Measurements from ENCODE around the gene TMA7.

TMA7 gene

GRCh38 chr3:48409291-48410201 lies 30.5 kb upstream of the TMA7 start:
- no peak for DNase-seq

DNA sequence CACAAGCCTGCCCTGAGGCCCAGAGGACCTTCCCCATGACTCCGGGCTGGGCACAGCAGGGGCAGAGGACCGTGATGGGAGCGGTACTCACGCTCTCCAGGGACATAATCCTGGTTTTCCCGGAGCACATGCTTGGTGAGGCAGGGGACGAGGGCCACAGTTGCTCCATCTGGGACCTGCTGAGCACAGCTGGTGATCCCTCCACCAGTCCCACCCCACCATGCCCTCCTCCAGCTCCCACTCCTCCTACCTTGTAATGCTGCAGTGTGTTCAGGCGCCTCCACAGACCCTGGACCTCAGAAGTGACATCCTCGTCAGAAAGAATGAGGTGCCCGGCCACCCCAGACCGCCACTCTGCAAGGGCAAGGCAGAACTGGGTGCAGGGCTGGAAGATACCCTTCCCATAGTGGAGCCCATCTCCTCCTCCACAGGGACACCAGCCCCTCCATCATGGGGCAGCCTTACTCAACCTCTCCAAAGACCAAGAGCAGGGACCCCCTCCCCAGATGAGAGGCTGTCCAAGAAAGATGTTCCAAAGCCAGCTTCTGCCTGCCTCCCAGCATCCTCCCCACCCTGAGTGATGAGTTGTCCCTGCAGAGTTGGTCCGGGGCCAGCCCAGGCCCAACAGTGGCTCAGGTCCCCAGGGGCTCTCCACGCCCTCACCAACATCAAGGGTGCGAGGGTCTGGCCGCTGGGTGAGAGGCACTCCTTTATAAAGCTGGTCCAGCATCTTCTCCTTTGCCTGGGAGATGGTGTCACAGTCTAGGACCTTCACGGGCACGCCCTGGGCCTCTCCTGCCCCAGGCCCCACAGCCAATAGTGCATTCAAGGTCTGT lies 29.6 kb upstream of the TMA7 start:
- no peak for DNase-seq

DNA sequence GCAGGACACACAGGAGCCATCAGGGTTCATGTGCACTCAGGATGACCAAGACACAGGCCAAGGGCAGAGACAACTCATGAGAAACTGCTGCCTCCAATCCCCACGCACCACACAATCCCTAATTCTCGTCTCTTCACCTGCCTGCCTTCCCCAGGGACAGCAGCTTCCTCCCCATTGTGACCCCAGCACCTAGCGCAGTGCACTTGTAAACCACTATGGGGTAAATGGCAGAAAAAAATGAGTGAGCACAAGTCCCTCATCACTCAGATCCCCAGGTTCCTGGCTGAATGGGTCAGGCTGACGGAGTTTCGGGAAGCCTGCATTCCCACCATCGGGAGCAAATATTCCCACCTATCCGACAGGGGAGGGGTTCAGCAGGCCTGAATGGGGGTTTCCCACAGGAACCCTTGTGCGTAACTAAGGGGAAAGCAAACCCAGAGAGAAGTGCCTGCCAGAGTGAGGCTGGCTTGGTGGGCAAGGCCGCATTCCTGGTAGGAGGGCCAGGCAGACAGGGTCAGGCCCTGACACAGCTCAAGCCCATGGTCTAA lies 28.9 kb upstream of the TMA7 start:
- DNase-seq = no peak

- no peak for DNase-seq
Measured at GRCh38 chr3:48411606-48412374, 28.3 kb upstream of the TMA7 start.

DNA sequence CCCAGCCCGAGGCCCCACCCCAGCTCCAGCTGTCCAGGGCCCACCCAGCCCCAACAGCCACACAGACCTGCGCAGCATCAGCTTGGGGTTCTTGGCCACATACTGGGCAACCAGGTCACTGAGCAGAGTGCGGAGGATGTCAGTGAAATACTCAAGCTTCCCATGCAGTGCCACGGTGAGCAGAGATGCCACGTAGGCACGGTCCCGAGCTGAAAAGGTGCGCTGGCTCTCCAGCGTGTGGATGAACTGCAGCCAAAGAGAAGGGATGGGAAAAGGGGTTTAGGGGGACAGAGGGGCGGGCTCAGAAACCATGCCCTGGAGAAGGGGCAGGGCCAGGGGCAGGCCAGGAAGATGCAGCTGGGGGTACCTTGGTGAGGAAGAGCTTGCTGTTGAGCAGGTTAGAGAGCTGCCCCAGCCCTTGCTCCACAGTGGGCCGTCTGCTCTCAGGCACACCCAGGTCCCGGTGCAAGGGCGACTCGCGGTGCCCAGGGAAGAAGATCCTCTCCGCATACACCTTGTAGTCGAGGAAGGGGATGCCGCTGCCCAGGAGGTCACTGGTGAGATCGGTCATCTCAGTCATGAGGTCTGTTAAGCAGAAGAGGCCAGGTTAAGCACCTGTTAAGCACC lies 27.6 kb upstream of the TMA7 start:
- DNase-seq = no peak

DNA sequence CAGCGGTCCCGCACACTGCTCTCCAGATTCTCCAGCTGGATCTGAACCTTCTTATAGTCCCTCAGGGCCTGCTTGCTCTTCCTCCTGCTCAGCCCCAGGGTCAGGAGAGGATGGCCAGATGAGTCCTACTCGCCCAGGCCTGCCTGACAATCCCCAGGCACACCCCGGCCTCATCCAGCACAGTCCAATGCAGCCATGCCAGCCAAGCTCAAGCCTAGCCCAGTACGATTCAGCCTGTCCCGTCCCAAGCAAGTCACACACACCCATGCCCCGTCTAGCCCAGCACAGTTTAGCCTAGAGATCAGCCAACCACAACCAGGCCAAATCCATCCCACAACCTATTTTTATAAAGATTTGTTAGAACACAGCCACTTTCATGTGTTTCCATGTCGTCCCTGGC lies 27.0 kb upstream of the TMA7 start:
- no peak for DNase-seq

GRCh38 chr3:48413611-48414010 lies 26.4 kb upstream of the TMA7 start:
- DNase-seq = no peak

DNA sequence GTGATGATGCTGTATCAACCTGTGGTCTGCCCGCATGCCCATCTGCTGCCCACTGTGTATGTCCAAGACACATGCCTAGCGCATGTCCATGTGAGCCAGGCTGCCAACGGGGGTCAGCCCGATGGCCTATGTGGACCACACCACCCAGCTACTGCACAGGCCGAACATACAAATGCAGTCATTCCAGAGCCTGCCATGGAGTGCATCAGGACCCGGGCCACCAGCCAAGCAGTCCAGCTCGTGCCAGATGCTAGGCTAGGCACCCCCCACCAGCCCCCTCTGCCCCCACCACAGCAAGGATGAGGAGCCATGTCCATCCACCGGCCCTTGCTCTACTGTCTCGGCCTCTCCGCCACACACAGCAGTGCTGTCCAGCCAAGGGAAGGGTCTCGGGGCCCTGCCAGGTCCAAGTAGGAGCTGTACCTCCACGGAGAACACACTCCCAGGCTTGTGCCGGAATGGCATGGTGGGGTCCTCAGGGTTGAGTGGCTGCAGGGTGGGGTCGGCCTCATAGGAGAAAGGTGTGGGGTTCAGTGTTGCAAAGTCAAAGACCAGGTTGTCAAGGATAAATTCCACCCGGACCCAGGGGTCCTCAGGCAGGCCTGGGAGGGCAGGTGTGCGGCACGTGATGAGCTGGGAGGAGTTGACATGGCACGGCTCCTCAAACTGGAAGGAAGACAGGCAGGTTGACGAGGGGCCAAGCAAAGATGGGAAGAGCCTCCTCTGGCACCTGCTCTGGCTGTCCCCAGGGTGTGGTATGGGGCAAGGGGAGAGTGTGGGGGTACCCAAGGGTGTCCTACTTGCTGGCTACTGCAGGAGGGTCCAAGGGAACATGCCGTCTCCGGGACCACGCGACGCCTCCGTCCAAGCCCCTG lies 25.4 kb upstream of the TMA7 start:
- no peak for DNase-seq

DNA sequence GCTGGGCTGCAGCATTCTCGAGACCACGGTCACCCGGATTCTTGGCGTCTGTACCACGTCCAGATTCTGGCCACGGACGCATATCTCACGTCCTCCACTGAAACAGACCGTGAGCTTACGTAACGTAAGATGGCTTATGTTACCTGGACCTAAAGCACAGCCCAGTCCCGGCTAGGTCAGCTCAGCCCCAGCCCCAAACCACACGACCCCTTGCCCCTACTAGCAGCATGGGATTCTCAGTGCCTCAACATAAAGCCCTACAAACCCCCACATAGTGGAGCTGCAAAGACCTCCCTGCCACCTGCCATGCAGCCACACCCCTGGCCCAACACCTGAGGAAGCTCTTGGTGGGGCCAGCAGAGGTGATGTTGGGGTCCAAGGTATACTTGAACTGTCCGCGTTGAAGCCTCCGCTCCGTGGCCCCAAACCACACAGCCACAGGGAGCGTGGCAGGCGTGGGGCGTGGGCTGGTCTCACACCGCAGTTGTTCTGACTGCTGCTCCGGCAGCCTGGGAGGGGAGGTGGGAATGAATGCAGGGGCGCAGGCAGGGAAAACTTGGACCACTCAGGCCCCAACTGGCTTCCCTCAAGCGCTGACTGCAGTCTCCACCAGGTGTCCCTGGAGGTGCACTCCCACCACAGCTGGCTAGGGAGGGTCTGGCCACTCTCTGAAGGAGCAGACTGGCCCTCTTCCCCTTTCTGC lies 24.7 kb upstream of the TMA7 start:
- DNase-seq = no peak

GRCh38 chr3:48416091-48416505 lies 24.0 kb upstream of the TMA7 start:
- no peak for DNase-seq

GRCh38 chr3:48416546-48416945 lies 23.5 kb upstream of the TMA7 start:
- no peak for DNase-seq

DNA sequence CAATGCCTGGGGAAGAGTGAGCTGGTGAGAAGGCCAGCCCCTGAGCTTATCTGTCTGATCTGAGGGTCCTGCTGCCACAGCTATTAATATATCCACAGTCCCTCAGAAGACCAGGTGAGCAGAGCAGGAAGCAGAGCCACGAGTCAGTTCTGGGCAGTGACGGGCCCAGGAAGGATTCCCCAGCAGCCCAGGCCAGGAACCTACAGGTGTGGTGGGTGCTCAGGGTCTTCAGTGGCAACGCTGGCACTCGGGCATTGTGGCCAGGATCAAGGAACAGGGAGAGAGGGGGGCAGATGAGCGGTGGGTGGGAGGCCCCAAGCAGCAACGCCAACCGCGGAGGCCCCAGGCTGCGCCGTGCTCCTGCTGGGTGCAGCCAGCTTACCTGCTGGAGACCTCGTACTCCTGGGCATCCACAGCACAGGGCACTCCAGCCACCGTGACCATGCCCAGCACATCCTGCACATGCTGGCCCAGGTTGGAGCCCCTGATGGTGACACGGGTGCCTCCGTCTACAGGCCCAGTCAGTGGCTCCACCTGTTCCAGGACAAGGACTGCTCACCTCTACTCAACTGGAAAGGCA lies 22.4 kb upstream of the TMA7 start:
- no peak for DNase-seq

GRCh38 chr3:48418140-48418539 lies 21.9 kb upstream of the TMA7 start:
- no peak for DNase-seq

DNA sequence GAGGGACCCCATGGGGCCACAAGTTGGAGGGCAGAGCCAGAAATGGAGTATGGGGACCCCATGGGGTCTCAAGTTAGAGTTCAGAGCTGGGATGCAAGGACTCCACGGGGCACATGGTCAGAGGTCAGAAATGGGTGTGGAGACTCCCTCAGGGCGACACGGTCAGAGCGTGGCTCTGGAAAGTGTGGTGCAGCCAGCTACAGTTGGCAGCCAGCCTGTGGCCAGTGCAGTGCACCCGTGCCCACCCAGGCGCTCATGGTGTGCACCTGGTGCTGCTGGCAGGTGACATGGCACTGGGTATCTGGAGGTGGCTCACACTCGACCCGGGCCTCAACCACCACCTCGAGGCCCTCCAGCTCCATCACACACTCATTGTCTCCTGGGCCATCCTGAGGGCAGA lies 21.4 kb upstream of the TMA7 start:
- no peak for DNase-seq

DNA sequence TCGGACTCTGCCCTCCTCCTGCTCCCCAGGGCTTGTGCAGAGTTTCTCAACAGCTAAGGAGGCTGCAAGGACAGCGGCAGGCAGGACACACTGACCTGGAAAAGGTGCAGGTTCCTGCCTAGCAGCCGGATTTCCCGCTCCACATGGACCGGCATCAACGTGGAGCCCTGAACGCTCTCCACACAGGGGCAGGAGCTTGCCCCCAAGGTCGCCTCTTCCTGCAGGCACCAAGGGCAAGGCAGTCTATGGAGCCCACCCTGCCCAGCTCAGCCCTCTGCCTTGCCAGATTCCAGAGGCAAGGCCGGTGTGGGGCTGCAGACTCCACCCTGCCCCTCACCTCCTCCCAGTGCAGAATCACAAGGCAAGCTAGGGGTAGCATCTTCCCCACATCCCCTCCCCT lies 20.9 kb upstream of the TMA7 start:
- no peak for DNase-seq

GRCh38 chr3:48419597-48419996 lies 20.5 kb upstream of the TMA7 start:
- DNase-seq = no peak

GRCh38 chr3:48420561-48420960 lies 19.5 kb upstream of the TMA7 start:
- DNase-seq = no peak

- DNase-seq = no peak
Measured at GRCh38 chr3:48422272-48422671, 17.8 kb upstream of the TMA7 start.

DNA sequence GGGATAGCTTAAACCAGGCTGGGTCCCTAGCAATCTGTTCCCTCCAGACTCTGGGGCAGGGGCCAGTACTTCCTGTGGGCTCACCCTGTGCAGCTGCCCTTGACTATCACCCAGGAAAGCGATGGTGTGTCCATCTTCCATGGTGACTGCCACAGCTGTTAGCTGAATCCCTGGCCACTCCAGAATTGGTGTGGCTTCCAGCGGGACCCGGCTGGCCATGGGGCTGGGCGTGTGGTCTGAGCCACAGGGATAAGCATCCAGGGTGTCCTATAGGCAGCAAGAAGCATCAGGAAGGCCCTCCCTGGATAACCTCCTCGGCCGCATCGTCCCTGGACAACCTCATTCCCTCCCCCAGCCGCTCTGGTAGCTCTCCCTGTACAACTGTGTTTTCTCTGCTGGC lies 17.4 kb upstream of the TMA7 start:
- DNase-seq = no peak

DNA sequence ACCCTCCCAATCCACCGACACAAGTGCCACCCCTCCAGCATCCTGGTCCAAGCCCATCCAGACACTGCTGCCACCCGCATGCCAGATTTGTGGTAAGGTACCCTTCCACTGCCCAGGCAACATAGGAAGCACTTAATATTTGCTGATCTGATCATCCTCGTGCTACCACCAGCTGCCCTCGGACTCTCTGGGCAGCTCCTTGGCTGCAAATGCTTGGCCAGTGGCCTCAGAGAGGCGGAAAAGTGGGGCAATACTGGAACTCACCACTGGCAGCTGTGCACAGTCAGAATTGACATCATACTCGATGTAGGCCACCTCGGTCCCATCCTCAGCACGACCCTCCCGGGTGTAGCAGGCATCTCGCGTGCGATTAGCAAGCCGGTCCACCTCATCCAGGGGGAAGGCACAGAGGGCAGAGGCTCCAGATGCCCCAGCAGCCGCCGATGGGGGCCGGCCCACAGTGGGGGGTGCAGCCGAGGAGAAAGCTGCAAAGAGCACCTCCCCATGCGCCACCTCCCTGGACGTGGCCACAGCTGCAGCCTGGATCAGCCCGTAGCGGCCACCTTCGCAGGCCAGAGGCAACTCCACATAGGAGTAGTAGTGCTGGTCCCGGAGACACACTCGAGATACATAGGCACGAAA lies 16.7 kb upstream of the TMA7 start:
- DNase-seq = no peak

All from CD4-positive, alpha-beta T cell treated with Interleukin-21 for 1 hour (primary cell).